T47D (cell line): ENCODE measurements around the gene TRIM37.

Source experiments
- DNase-seq, 2 experiments: peaks; one replicate each; pipeline versions ENCODE4 v3.0.0 to v3.0.0-alpha.2; 2011 to 2012; ENCODE audit warnings: low read depth in 1 of 2, low spot score in 1 of 2
- JUND ChIP-seq: IDR thresholded peaks from 2 replicates; pipeline ENCODE4 v1.6.1; 2012; ENCODE audit warnings: low read depth
- in situ Hi-C: cut with HindIII; loops from 2 replicates; pipeline ENCODE4 v1.10.0; 2016; ENCODE audit warnings: low sequenced_read_pairs, low pct_unique_long_range_greater_than_20kb

The TRIM37 gene

DNA sequence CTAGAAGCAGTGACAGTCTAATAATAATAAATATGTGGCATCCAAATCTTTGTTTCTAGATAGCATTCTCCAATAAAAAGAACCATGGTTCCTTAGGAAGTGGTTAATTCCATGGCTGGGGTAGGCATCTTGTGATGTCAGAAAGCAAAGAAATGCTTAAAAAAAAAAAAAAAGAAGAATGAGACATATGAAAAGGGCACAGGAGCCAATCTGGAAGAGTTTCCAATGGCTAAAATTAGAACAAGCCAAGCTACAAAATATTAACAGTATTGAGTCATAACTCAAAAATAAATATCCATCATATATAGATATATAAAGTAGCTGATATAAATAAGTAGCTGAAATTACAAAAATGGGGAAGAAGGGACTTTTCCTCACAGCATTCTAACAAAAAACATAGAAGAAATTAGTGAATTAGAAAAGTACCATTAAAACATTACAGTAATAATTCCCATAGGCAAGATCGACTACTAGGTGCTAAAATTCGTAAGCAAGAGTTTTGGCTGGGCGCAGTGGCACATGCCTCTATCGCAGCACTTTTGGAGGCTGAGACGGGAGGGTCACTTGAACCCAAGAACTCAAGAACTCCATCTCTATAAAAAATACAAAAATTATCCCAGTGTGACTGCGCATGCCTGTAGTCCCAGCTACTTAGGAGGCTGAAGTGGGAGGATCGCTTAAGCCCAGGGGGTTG is 111.3 kb downstream of the TRIM37 start:
- in situ Hi-C loops, result no loop called here
- no peak for DNase-seq
- no peak for TF ChIP-seq JUND

DNA sequence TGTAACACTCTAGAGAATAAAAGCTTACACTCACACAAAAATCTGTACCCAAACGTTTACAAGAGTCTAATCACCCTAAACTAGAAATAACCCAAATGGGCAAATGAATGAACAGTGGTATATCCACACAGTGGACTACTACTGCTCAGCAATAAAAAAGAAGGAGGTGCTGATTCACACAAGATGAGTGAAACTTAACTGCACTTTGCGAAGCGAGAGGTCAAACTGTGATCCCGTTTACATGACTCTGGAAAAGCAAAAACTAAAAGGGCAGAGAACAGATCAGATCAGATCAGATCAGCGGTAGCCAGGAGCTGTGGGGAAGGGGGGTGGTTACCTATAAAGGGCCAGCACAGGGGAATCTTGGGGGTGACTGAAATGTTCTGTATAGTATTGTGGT is 113.4 kb downstream of the TRIM37 start:
- in situ Hi-C loops, result no loop called here
- no peak for TF ChIP-seq JUND
- DNase-seq, result no peak

DNA sequence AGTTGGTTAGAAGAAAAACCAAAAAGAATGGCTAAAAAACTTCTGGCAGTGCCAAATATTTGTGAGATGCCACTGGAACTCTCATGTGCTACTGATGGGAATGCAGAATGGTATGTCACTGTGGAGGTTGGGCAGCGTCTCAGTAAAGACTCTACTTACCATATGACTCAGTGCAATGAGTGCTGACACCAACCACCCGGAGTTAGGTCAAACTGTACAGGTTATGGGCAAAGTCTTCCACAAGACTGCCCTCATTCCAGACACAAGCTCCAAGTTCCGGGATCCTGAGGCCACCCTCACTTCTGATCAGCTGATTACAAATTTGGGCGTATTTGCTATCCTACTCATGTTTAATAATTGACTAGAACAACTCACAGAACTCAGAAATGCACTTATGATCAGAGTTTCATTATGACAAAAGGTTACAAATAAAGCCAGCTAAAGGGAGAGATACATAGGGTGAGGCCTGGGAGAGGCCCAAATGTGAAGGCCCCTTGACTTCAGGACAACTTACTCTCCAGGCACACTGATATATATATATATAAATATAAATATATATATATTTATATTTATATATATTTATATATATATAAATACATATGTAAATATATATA is 114.9 kb downstream of the TRIM37 start:
- DNase-seq, result peak in 1 of 2 experiments; percentile 28
- in situ Hi-C loops, result no loop called here
- TF ChIP-seq JUND, result no peak

DNA sequence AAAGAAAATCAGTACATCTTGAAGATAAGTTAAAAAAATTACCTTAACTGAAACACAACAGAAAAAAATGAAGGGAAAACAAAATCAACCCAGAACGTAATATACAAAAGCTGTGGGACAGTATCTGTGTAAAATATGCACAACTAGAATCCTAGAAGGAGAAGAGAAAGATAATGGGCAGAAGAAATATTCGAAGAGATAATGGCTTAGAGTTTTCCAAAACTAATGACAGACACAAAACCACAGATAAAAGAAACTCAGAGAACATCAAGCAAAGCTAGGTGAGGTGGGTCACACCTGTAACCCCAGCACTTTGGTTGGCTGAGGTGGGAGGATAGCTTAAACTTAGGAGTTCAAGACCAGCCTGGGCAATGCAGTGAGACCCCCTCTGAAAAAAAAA is 117.1 kb downstream of the TRIM37 start:
- no peak for TF ChIP-seq JUND
- in situ Hi-C loops, result no loop called here
- no peak for DNase-seq

DNA sequence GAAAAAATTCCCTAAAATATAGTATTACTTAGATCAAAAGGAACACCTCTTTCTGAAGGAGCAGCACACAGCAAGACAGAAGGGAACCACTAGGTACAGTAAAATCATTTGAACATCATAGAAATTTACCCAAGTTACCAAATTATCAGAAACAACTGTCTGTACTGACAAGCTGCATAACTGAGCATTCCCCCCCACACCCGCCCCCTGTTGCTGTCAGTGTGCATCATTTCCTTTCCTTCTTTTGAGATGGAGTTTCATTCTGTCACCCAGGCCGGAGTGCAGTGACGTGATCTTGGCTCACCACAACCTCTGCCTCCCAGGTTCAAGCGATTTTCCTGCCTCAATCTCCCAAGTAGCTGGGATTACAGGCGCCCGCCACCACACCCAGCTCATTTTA is 120.7 kb downstream of the TRIM37 start:
- TF ChIP-seq JUND, result no peak
- in situ Hi-C loops, result no loop called here
- no peak for DNase-seq

DNA sequence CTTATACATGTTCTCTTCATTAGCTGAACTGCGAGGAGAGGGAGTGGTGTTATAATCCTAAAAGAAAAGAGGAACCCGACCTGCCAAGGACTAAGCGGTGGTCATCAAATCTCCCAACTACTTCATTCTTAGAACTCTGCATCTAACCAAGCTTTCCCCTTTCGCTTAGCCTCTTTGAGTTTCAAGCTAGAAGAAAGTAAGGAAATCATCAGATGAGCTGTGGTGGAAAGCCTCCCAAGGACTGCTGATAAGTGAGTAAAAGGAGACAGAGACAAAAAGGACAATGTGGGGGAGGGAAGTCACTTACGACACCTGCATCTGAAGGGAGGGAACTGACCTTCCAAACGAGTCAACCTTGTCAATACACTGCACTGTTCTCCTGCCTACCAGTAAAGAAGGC is 121.3 kb downstream of the TRIM37 start:
- no peak for TF ChIP-seq JUND
- in situ Hi-C loops, result no loop called here
- DNase-seq, result no peak

DNA sequence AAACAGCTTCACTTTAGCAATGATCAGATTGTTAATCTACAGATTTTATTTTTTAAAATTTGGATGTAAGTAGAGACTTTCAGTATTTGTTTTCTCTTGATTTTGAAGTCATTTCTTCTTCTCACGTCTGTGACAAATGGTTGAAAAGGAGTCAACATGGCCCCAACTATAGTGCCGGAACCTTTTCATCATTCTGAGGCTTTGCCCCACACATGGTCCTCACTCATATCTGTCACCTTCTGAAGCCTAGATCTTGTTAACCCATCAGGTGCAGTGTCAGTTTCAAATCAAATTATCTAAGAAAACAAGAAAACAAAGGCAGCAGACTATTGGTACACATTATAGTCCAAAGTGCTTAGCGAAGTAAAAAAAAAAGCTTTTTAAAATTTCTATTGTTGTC is 124.1 kb downstream of the TRIM37 start:
- no peak for TF ChIP-seq JUND
- DNase-seq, result no peak
- in situ Hi-C loops, result no loop called here

DNA sequence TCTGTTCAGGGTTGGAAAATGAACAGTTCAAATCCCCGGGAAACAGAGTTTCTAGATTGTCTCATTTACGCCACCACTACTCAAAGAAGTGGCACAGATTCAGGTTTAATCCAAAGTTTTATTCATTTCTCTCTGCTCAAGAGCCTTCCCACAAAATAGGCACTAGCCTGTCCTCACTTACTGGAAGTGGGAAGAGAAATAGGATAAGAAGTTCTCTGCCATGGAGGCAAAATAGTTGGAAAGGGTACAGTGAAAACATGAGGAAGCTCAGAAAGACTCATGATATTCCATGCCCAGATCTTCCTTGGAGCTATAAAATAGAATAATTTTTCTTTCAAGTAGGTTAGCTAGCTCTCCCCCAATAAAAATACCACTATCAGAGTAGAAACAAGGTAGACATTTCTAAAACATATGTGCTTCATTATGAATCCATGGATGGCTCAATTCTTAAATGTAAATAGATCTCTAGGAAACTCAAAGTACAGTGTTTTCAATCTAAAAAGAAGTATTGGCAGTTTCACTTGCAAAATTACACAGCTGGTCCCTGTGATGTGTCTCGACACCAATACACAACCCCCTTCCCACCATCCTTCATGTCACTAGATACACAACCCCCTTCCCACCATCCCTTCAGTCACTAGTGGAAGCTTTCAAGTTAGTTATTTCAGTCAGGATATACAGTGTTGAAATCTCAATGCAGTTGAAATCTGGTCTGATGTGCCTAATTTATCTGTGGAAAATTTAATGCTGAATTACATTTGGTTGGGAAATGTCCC is 125.8 kb downstream of the TRIM37 start:
- no peak for DNase-seq
- in situ Hi-C loops, result no loop called here
- no peak for TF ChIP-seq JUND

DNA sequence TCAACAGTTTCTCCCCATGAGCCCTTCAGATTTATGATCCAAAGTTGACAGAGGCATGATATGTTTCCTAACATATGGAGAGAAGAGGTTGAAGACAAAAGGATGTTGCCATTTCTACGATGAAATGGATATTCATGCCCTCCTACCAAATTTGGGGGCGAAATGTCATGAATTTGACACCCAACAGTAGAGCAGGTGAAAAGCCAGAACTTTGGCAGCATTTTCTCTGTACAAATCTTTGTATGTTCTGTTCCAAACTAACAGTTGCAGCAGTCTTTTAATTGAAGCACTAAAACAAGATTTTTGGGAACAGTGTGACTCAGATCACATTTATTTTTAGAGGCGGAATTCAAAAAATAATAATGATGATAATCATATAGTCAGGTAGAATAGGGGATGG is 130.1 kb downstream of the TRIM37 start:
- in situ Hi-C loops, result no loop called here
- TF ChIP-seq JUND, result no peak
- DNase-seq, result no peak

DNA sequence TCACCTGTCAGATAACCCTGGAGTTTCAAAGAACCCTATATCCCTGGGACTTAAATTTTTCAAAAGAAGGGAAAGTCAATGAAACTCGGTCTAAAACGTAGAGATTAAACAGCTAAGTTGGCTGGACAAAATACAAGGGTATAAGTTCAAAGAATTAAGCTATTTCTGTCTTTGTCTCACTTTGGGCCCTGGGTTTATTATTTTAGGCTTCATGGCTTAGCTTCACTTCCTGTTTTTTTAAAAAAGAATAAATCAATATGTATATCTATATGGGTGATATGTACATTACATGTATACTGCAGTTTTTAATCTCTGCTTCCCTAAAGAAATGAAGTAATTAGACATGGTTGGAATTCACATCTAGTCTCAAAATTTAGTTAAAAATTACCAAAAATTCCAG is 132.3 kb downstream of the TRIM37 start:
- DNase-seq, result no peak
- in situ Hi-C loops, result no loop called here
- no peak for TF ChIP-seq JUND

DNA sequence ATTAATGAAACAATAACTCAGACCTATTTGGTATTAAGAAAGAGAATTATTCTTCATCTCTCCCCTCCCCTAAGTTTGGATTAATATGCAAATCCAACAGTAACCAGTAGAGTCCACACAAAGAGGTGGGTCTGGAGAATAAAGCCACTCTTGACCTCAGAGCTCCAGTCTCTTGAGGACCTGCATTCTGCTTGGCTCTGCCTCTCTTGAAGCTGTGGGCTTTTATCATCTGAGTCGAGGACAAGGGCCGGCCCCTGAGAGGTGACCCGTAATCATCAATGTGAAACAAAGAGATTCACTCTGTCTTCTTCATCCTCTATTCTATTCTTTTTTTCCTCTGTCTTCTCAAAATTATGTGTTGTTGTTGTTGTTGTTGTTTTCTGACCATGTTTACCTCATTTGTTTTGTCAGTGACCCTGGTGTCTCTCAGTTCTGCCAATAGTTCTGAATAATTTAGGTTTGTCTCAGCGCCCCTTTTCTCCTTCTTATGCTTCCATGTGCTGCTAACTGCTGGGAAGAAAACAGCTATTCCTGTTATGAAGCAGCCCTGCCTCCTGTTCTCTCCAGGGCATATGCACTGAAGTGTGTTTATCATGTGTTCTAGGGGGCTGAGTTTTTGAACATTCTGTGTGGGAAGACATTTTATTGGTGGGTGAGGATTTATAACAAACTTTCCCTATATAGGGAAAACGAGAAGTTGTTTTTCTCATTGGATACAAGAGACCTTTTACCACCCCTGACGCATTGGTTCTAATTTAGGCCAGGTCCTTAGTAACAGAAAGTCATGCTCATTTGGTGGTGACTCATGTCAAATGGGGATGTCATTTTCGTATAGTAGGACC is 135.8 kb downstream of the TRIM37 start:
- DNase-seq, result no peak
- TF ChIP-seq JUND, result no peak
- in situ Hi-C loops, result no loop called here

DNA sequence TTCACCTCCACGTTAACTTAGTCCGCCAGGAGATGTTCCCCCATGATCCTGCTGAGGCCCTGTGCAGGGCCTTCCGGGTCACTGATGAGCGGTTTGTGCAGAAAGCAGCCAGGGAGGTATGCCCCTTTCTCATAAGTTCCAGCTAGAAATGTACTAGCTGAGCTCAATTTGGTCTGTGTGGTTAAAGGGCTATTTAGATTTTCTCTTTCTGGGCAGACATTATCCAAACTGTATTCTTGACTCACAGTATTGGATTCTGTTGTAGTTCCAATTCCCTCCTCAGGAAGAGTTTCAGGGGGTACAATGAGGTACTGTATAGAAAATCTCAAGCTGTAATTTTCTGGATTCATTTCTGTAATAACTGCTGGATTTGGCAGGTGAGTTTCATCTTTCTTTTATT is 137.1 kb downstream of the TRIM37 start:
- TF ChIP-seq JUND, result no peak
- in situ Hi-C loops, result no loop called here
- DNase-seq, result no peak

DNA sequence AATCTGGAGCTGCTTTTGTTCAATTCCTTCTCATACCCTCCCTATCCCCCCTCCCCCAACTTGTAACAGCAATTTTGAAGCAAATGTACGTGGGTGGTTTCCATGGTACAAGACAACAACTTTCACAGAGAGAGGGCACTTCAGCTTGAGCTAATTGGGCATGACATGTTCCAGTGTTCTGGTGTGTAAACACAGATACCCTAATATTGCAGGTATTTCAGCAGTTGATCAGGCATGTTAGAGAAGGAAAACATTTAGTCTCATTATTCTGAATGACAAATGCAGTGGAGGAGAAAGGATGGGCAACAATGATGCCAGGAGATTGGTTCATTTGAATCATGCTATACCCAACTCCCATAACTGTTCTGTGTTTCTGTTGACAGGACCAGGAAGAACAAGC is 137.5 kb downstream of the TRIM37 start:
- no peak for DNase-seq
- no peak for TF ChIP-seq JUND
- in situ Hi-C loops, result no loop called here
